WTC11 (cell line): ENCODE measurements around the gene ACTL8. TPM values are rescaled to one million over a fixed set of nuclear protein-coding genes. Genes with fewer than 3 reads are reported as not detected.

ENCODE experiments used
- ATAC-seq: fragments of 200-7000 bp; cut with Tn5 transposase; 2 replicates; pipeline ENCODE4 v1.10.0; 2021; ENCODE audit warnings: mild to moderate bottlenecking, moderate library complexity
- CTCF ChIA-PET: fragments of 300-600 bp; sonication (Branson Sonifier 250); formaldehyde crosslinking; loops from one replicate; lab custom pipeline; 2021; ENCODE audit warnings: antibody characterized with exemption; lab: Charles Lee
- POLR2A ChIA-PET: fragments of 350-600 bp; sonication (Branson Sonifier 250); formaldehyde crosslinking; loops from one replicate; lab custom pipeline; 2021; ENCODE audit warnings: antibody characterized with exemption; lab: Charles Lee
- DNase-seq: peaks from one replicate; pipeline ENCODE4 v3.0.0; 2021; ENCODE audit warnings: low spot score
- H3K27ac Mint-ChIP-seq: 2 replicates; pipeline ENCODE4 v1.8.0; 2021; ENCODE audit warnings: mixed read lengths
- H3K27me3 Mint-ChIP-seq: 2 replicates; pipeline ENCODE4 v1.8.0; 2021; ENCODE audit warnings: low read depth, mild to moderate bottlenecking, moderate library complexity, mixed read lengths
- H3K36me3 Mint-ChIP-seq: 2 replicates; pipeline ENCODE4 v1.8.0; 2021; ENCODE audit warnings: mixed read lengths
- H3K4me1 Mint-ChIP-seq: 2 replicates; pipeline ENCODE4 v1.8.0; 2022; ENCODE audit warnings: mixed read lengths
- H3K4me3 Mint-ChIP-seq: 2 replicates; pipeline ENCODE4 v1.8.0; 2021; ENCODE audit warnings: mild to moderate bottlenecking, moderate library complexity, mixed read lengths
- H3K9me3 Mint-ChIP-seq: 2 replicates; pipeline ENCODE4 v1.8.0; 2021; ENCODE audit warnings: mixed read lengths
- CREB1 ChIP-seq: sonication (generic); formaldehyde crosslinking; IDR thresholded peaks from 2 replicates; pipeline ENCODE4 v1.8.0; 2023; ENCODE audit warnings: mild to moderate bottlenecking, missing genetic modification reagents
- EMX1 ChIP-seq: fragments of 250-450 bp; sonication (Bioruptor Pico); IDR thresholded peaks from 2 replicates; pipeline ENCODE4 v1.8.0; 2021; ENCODE audit warnings: mild to moderate bottlenecking
- ETV6 ChIP-seq: sonication (generic); formaldehyde crosslinking; IDR thresholded peaks from 2 replicates; pipeline ENCODE4 v1.8.1; 2022; ENCODE audit warnings: mild to moderate bottlenecking, missing genetic modification reagents
- FOXJ3 ChIP-seq: sonication (generic); formaldehyde crosslinking; IDR thresholded peaks from 2 replicates; pipeline ENCODE4 v1.9.0; 2021; ENCODE audit warnings: missing genetic modification reagents, mild to moderate bottlenecking, borderline replicate concordance
- FOXP1 ChIP-seq: sonication (generic); formaldehyde crosslinking; IDR thresholded peaks from 2 replicates; pipeline ENCODE4 v1.8.0; 2022; ENCODE audit warnings: missing genetic modification reagents, mild to moderate bottlenecking, moderate library complexity, borderline replicate concordance
- GABPB1 ChIP-seq: sonication (generic); formaldehyde crosslinking; IDR thresholded peaks from 2 replicates; pipeline ENCODE4 v1.8.1; 2023; ENCODE audit warnings: mild to moderate bottlenecking, missing genetic modification reagents
- NR3C1 ChIP-seq: sonication (generic); formaldehyde crosslinking; conservative IDR thresholded peaks from 2 replicates; pipeline ENCODE4 v1.8.1; 2023; ENCODE audit warnings: low read depth, mild to moderate bottlenecking, missing genetic modification reagents
- OVOL2 ChIP-seq: fragments of 250-450 bp; sonication (Bioruptor Pico); IDR thresholded peaks from 2 replicates; pipeline ENCODE4 v1.9.0; 2021; ENCODE audit warnings: mild to moderate bottlenecking, borderline replicate concordance
- SMAD3 ChIP-seq: sonication (generic); formaldehyde crosslinking; IDR thresholded peaks from 2 replicates; pipeline ENCODE4 v1.8.0; 2022; ENCODE audit warnings: missing genetic modification reagents, mild to moderate bottlenecking, borderline replicate concordance
- SP1 ChIP-seq: sonication (generic); formaldehyde crosslinking; conservative IDR thresholded peaks from 2 replicates; pipeline ENCODE4 v1.8.1; 2022; ENCODE audit warnings: missing genetic modification reagents
- TP53 ChIP-seq: sonication (generic); formaldehyde crosslinking; IDR thresholded peaks from 2 replicates; pipeline ENCODE4 v1.8.1; 2023; ENCODE audit warnings: mild to moderate bottlenecking, missing genetic modification reagents
- ZBTB43 ChIP-seq: sonication (generic); formaldehyde crosslinking; IDR thresholded peaks from 2 replicates; pipeline ENCODE4 v1.8.1; 2023; ENCODE audit warnings: mild to moderate bottlenecking, missing genetic modification reagents
- ZNF232 ChIP-seq: sonication (generic); formaldehyde crosslinking; IDR thresholded peaks from 2 replicates; pipeline ENCODE4 v1.8.0; 2022; ENCODE audit warnings: mild to moderate bottlenecking, missing genetic modification reagents
- ZNF263 ChIP-seq: sonication (generic); formaldehyde crosslinking; IDR thresholded peaks from 2 replicates; pipeline ENCODE4 v1.8.1; 2022; ENCODE audit warnings: low read depth, mild to moderate bottlenecking, moderate library complexity, missing genetic modification reagents
- ZNF423 ChIP-seq: fragments of 250-450 bp; sonication (Bioruptor Pico); IDR thresholded peaks from 2 replicates; pipeline ENCODE4 v2.1.2; 2022; ENCODE audit warnings: mild to moderate bottlenecking, moderate library complexity
- total RNA-seq: library from RNA; stranded (reverse); gene quantifications from 3 replicates; pipeline ENCODE4 v1.2.3, GENCODE V29; 2021
- TF ChIP-seq, protein P1 (sequence below): fragments of 250-450 bp; sonication (Bioruptor Pico); IDR thresholded peaks from 2 replicates; pipeline ENCODE4 v1.9.0; 2021; ENCODE audit warnings: mild to moderate bottlenecking, borderline replicate concordance
- TF ChIP-seq, protein P2 (sequence below): sonication (generic); formaldehyde crosslinking; IDR thresholded peaks from 2 replicates; pipeline ENCODE4 v1.8.0; 2022; ENCODE audit warnings: mild to moderate bottlenecking, missing genetic modification reagents

Gene ACTL8
- total RNA-seq, 1 experiment from 2014 or later = 1.6 TPM

DNA sequence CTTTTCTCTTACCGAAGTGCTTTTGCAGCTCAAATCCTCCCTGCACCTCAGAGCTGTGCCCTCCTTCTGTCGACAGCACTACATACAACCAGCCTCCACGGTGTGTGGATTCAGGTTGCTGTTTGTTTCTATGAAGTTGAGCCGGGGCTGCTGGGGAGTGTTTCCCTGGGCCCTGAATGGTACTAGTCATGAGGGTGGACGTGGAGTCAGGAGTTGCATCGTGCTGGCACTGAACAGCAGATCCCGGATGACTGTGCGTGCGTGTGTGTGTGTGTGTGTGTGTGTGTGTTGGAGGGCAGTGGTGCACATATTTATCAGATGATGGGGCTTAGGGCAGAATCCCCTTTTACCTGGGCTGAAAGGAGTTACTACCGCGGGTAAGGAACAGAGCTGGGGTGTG lies 47.0 kb downstream of the ACTL8 start (continued):
- TF ChIP-seq ZBTB43 = no peak
- TF ChIP-seq, all 79 proteins: peak for 0

GRCh38 chr1:17802945-17803344 lies 47.8 kb downstream of the ACTL8 start:
- H3K36me3 Mint-ChIP-seq = no peaks in the 10 kb centered on the region
- H3K27ac Mint-ChIP-seq = no peak overlapping the region
- peaks cover 5% of the 10 kb centered on the region; the same call in 1 of the 2 replicates for H3K27me3 Mint-ChIP-seq
- peaks cover 15% of the 10 kb centered on the region; the same call in 1 of the 2 replicates for H3K9me3 Mint-ChIP-seq
- POLR2A ChIA-PET = no interaction called here
- no peak overlapping the region for H3K4me3 Mint-ChIP-seq
- TF ChIP-seq SMAD3 (CRISPR knock-in tag) (no peak), FOXP1 (CRISPR knock-in tag) (no peak), ZNF232 (CRISPR knock-in tag) (no peak), ZNF263 (CRISPR knock-in tag) (no peak), EMX1 (CRISPR knock-in tag) (no peak), OVOL2 (CRISPR knock-in tag) (no peak), SP1 (CRISPR knock-in tag) (no peak), ETV6 (CRISPR knock-in tag) (no peak), TP53 (CRISPR knock-in tag) (no peak), GABPB1 (CRISPR knock-in tag) (no peak), FOXJ3 (CRISPR knock-in tag) (no peak), ZNF423 (CRISPR knock-in tag) (no peak), NR3C1 (no peak), CREB1 (CRISPR knock-in tag) (no peak)
- TF ChIP-seq, protein P1, sequence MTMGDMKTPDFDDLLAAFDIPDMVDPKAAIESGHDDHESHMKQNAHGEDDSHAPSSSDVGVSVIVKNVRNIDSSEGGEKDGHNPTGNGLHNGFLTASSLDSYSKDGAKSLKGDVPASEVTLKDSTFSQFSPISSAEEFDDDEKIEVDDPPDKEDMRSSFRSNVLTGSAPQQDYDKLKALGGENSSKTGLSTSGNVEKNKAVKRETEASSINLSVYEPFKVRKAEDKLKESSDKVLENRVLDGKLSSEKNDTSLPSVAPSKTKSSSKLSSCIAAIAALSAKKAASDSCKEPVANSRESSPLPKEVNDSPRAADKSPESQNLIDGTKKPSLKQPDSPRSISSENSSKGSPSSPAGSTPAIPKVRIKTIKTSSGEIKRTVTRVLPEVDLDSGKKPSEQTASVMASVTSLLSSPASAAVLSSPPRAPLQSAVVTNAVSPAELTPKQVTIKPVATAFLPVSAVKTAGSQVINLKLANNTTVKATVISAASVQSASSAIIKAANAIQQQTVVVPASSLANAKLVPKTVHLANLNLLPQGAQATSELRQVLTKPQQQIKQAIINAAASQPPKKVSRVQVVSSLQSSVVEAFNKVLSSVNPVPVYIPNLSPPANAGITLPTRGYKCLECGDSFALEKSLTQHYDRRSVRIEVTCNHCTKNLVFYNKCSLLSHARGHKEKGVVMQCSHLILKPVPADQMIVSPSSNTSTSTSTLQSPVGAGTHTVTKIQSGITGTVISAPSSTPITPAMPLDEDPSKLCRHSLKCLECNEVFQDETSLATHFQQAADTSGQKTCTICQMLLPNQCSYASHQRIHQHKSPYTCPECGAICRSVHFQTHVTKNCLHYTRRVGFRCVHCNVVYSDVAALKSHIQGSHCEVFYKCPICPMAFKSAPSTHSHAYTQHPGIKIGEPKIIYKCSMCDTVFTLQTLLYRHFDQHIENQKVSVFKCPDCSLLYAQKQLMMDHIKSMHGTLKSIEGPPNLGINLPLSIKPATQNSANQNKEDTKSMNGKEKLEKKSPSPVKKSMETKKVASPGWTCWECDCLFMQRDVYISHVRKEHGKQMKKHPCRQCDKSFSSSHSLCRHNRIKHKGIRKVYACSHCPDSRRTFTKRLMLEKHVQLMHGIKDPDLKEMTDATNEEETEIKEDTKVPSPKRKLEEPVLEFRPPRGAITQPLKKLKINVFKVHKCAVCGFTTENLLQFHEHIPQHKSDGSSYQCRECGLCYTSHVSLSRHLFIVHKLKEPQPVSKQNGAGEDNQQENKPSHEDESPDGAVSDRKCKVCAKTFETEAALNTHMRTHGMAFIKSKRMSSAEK (CRISPR knock-in tag) = no peak
- TF ChIP-seq, protein P2, sequence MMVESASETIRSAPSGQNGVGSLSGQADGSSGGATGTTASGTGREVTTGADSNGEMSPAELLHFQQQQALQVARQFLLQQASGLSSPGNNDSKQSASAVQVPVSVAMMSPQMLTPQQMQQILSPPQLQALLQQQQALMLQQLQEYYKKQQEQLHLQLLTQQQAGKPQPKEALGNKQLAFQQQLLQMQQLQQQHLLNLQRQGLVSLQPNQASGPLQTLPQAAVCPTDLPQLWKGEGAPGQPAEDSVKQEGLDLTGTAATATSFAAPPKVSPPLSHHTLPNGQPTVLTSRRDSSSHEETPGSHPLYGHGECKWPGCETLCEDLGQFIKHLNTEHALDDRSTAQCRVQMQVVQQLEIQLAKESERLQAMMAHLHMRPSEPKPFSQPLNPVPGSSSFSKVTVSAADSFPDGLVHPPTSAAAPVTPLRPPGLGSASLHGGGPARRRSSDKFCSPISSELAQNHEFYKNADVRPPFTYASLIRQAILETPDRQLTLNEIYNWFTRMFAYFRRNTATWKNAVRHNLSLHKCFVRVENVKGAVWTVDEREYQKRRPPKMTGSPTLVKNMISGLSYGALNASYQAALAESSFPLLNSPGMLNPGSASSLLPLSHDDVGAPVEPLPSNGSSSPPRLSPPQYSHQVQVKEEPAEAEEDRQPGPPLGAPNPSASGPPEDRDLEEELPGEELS (CRISPR knock-in tag) = no peak
- TF ChIP-seq, all 79 proteins: peak for 0
- CTCF ChIA-PET = interaction anchor here (1.3 kb wide), 1 partner anchor 142 kb away, joined by 5 read pairs; no protein-coding TSS in a partner anchor
- DNase-seq (no peak), ATAC-seq (no peak)
- H3K4me1 Mint-ChIP-seq = no peaks in the 10 kb centered on the region
